ENCODE results near the gene TMEM243. TPM values are rescaled to one million over a fixed set of nuclear protein-coding genes. Genes with fewer than 3 reads are reported as not detected.

Gene TMEM243
- total and polyA plus RNA-seq, 8 donors, result 13.4 to 23.1 (median 15.2) TPM

DNA sequence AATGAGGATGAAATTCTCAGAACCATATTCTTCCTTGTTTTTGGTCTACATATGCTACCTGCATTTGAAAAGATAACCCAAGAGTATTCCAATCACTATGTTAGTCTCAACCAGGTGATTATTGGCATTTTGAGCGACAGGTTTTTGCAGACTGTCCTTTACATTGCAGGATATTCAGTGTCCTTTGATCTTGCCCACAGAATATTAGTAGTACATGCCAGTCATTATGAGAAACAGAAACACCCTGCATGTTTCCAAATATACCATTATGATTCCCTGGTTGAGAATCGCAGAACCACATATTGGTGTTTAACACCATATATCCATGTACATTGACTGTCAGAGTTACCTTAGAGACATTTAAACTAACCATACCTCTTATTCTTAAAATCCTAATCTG, 30.6 kb downstream of the TMEM243 start:
- no peak for DNase-seq
- peaks cover 0 to 63% (median 4%) of the 10 kb centered on the region in 3 donors for H3K36me3 ChIP-seq

DNA sequence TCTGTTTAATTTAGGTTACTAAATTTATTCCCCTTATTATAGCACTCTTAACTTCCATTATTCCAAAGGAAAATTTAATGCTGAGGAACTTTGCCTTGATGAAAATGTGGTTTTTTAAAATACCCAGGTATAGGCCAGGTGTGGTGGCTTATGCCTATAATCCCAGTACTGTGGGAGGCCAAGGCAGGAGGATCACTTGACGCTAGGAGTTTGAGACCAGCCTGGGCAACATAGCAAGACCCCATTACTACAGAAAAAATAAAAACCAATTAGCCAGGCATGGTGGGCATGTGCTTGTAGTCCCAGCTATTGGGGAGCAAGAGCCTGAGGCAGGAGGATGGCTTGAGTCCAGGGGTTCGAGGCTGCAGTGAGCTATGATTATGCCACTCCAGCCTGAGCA, 32.4 kb downstream of the TMEM243 start:
- DNase-seq (no peak), FAIRE-seq (no peak), ATAC-seq (no peak)
- Histone ChIP-seq H3K36me3 (peaks cover 0 to 57% (median 4%) of the 10 kb centered on the region in 3 donors), H3K27me3 (no peaks in the 10 kb centered on the region), H3K4me1 (no peaks in the 10 kb centered on the region), H3K27ac (no peak overlapping the region), H3K4me3 (no peak overlapping the region), H3K9me3 (no peaks in the 10 kb centered on the region)
- 94 to 96% methylated on average over 2 of the region's 2 CpGs for WGBS, 2 donors
- intact Hi-C loops (cut with DNase I), result no loop called here
- TF ChIP-seq, protein P1, sequence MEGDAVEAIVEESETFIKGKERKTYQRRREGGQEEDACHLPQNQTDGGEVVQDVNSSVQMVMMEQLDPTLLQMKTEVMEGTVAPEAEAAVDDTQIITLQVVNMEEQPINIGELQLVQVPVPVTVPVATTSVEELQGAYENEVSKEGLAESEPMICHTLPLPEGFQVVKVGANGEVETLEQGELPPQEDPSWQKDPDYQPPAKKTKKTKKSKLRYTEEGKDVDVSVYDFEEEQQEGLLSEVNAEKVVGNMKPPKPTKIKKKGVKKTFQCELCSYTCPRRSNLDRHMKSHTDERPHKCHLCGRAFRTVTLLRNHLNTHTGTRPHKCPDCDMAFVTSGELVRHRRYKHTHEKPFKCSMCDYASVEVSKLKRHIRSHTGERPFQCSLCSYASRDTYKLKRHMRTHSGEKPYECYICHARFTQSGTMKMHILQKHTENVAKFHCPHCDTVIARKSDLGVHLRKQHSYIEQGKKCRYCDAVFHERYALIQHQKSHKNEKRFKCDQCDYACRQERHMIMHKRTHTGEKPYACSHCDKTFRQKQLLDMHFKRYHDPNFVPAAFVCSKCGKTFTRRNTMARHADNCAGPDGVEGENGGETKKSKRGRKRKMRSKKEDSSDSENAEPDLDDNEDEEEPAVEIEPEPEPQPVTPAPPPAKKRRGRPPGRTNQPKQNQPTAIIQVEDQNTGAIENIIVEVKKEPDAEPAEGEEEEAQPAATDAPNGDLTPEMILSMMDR (IDR thresholded peaks at IDR 0.05), result no peak

More for the DNA sequence above, 30.6 kb downstream of the TMEM243 start:
- H3K4me3 ChIP-seq, result no peak overlapping the region
- no peaks in the 10 kb centered on the region for H3K27me3 ChIP-seq
- no peak for FAIRE-seq
- TF ChIP-seq, protein P1 (IDR thresholded peaks at IDR 0.05), result no peak
- no peak overlapping the region for H3K27ac ChIP-seq
- ATAC-seq, result no peak
- no peaks in the 10 kb centered on the region for H3K9me3 ChIP-seq
- H3K4me1 ChIP-seq, result no peaks in the 10 kb centered on the region
- 96 to 99% methylated on average over 2 of the region's 2 CpGs for WGBS, 2 donors
- intact Hi-C loops (cut with DNase I), result no loop called here

DNA sequence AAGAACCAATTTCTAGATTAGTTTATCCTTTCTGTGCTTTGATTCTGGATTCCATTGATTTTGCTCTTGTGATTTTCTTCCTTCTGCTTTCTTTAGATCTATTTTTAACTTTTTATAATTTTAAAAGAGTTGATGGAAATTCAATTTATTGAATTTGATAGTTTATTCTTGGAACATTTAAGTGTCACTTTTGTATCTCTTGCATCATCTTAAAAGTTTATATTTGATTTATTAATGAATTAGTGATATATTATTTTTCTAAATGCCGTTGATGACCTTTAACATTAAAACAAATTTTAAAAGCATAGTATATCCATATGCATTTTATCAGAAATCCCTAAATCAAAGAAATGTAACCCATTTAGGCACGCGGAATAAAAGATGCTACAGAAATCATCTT, 40.4 kb downstream of the TMEM243 start:
- peaks cover 0 to 37% (median 4%) of the 10 kb centered on the region in 3 donors for H3K36me3 ChIP-seq
- no peak overlapping the region for H3K4me3 ChIP-seq
- DNase-seq (no peak), FAIRE-seq (peak; percentile 68), ATAC-seq (no peak)
- 89 to 91% methylated on average over 3 of the region's 3 CpGs for WGBS, 2 donors
- H3K27me3 ChIP-seq, result no peaks in the 10 kb centered on the region
- TF ChIP-seq, protein P1 (IDR thresholded peaks at IDR 0.05), result no peak
- H3K4me1 ChIP-seq, result no peaks in the 10 kb centered on the region
- H3K27ac ChIP-seq, result no peak overlapping the region
- intact Hi-C loops (cut with DNase I), result no loop called here
- no peaks in the 10 kb centered on the region for H3K9me3 ChIP-seq

DNA sequence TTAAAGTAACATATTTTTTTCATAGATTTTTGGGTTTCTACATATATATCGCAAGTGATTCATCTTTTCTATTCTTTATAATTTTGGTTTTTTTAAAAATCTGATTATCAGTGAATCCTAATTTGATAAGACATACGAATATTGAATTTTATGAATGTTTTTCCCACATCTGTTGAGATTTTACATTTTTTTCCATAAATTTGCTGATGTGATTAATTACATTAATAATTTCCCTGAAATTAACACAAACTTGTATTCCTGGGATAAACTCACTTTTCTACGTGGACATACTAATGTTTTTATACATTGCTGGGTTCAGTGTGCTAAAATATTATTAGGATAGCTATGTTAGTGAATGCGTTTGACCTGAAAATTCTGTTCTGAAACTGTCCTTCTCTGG, 41.2 kb downstream of the TMEM243 start:
- TF ChIP-seq, protein P1 (IDR thresholded peaks at IDR 0.05), result no peak
- peaks cover 0 to 42% (median 4%) of the 10 kb centered on the region in 3 donors for H3K36me3 ChIP-seq
- 93 to 95% methylated on average over 4 of the region's 4 CpGs for WGBS, 2 donors

DNA sequence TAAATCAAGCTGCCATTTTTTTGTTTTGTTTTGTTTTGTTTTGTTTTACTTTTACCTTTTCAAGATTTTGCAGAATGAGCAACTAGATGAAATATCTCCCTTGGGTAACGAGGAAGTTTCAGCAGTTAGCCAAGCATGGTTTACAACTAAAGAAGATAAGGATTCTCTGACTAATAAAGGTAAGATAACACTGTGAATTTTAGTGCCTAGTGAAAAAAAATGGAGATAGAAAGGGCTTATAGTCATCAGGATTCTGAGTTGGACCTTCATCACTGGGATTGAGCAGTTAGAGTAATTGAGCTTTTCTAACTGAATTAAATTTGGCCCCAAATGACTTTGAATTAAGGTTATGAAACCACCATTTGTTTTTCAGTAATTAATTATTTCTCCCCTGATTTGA, 46.1 kb downstream of the TMEM243 start:
- Histone ChIP-seq H3K4me1 (no peaks in the 10 kb centered on the region), H3K27ac (no peak overlapping the region), H3K9me3 (no peaks in the 10 kb centered on the region), H3K4me3 (no peak overlapping the region), H3K27me3 (no peaks in the 10 kb centered on the region), H3K36me3 (peaks cover 0 to 58% (median 3%) of the 10 kb centered on the region in 3 donors)
- DNase-seq, result no peak
- WGBS, 2 donors, result 80 to 87% methylated on average over 1 of the region's 1 CpG
- no peak for FAIRE-seq
- intact Hi-C loops (cut with DNase I), result no loop called here
- TF ChIP-seq, protein P1 (IDR thresholded peaks at IDR 0.05), result no peak
- no peak for ATAC-seq

More for the DNA sequence above, 41.2 kb downstream of the TMEM243 start:
- Histone ChIP-seq H3K27ac (no peak overlapping the region), H3K4me1 (no peaks in the 10 kb centered on the region), H3K9me3 (no peaks in the 10 kb centered on the region), H3K4me3 (no peak overlapping the region), H3K27me3 (no peaks in the 10 kb centered on the region)
- FAIRE-seq, result no peak
- DNase-seq, result no peak
- intact Hi-C loops (cut with DNase I), result no loop called here
- no peak for ATAC-seq
